A549 (cell line): Measurements from ENCODE around the gene PCDHGB2.
"Not testable (repeated sequence)": the region's sequence is repeated elsewhere in the genome, so short reads cannot be mapped to it uniquely, and the experiment has no call there.

Experiments used
- BCL3 ChIP-seq: fragments of >200 bp; sonication (Bioruptor Twin); formaldehyde crosslinking; IDR thresholded peaks from 3 replicates; pipeline ENCODE4 v1.6.1; 2016
- CEBPB ChIP-seq, 2 experiments: fragments of >200 bp in 1 of 2; sonication (Bioruptor Twin) in 1 of 2; formaldehyde crosslinking in 1 of 2; IDR thresholded peaks; 2 replicates each; pipeline ENCODE4 v1.6.1; 2012 to 2016
- CTCF ChIP-seq: fragments of >200 bp; sonication (Bioruptor Twin); formaldehyde crosslinking; IDR thresholded peaks from 3 replicates; pipeline ENCODE4 v1.5.1; 2016
- KDM5A ChIP-seq: fragments of 200-600 bp; sonication (generic); IDR thresholded peaks from 2 replicates; pipeline ENCODE4 v1.6.1; 2016; ENCODE audit warnings: antibody characterized with exemption, mild to moderate bottlenecking
- RARB ChIP-seq: fragments of 250-450 bp; sonication (Bioruptor Pico); IDR thresholded peaks from 2 replicates; pipeline ENCODE4 v1.8.0; 2021; ENCODE audit warnings: mild to moderate bottlenecking, moderate library complexity
- SMC3 ChIP-seq: fragments of >200 bp; sonication (Bioruptor Twin); formaldehyde crosslinking; IDR thresholded peaks from 3 replicates; pipeline ENCODE4 v1.6.1; 2018; ENCODE audit warnings: inconsistent platforms

- not testable (repeated sequence) for TF ChIP-seq KDM5A; SMC3; BCL3; CTCF; CEBPB (IDR thresholded peaks at IDR 0.05); RARB
Observed at GRCh38 chr5:141375444-141376155, 15.8 kb downstream of the PCDHGB2 start.
